Ascending aorta (tissue), 2 donors: ENCODE results near the gene STAG1. TPM values are rescaled to one million over a fixed set of nuclear protein-coding genes. Genes with fewer than 3 reads are reported as not detected.
A peak's percentile ranks its signal among the peaks of the same experiment; 100 is the strongest.
"Not testable (repeated sequence)": the region's sequence is repeated elsewhere in the genome, so short reads cannot be mapped to it uniquely, and the experiment has no call there.

Experiments
- DNase-seq, 2 donors: peaks; one replicate each; pipeline ENCODE4 v3.0.0-alpha.2; 2019; ENCODE audit warnings: low spot score in 2 of 2
- H3K27ac ChIP-seq, 2 donors: fragments of 200-600 bp; sonication (generic); one replicate each; pipeline ENCODE4 v1.5.1; 2016 to 2017; ENCODE audit warnings: mild to moderate bottlenecking in 1 of 2
- H3K27me3 ChIP-seq: fragments of 200-600 bp; sonication (generic); one replicate; pipeline ENCODE4 v1.5.1; 2017
- H3K36me3 ChIP-seq, 2 donors: fragments of 200-600 bp; sonication (generic); one replicate each; pipeline ENCODE4 v1.5.1; 2016
- H3K4me1 ChIP-seq, 2 donors: fragments of 200-600 bp; sonication (generic); one replicate each; pipeline ENCODE4 v1.5.1; 2016 to 2017; ENCODE audit warnings: mild to moderate bottlenecking in 1 of 2
- H3K4me3 ChIP-seq, 2 donors: fragments of 200-600 bp; sonication (generic); one replicate each; pipeline ENCODE4 v1.5.1; 2016 to 2017; ENCODE audit warnings: mild to moderate bottlenecking in 1 of 2
- H3K9me3 ChIP-seq, 2 donors: fragments of 200-600 bp; sonication (generic); one replicate each; pipeline ENCODE4 v1.5.1; 2016
- CTCF ChIP-seq, 3 experiments: fragments of 200-600 bp in 2 of 3; fragments of 450-650 bp in 1 of 3; sonication (generic) in 2 of 3; IDR thresholded peaks; one replicate each; pipeline ENCODE4 v1.5.1; 2016 to 2019; ENCODE audit warnings: antibody characterized with exemption in 3 of 3, mild to moderate bottlenecking in 1 of 3, moderate library complexity in 1 of 3
- intact Hi-C: fragments of 100-400 bp; cut with DNase I; formaldehyde crosslinking; loops from one replicate; pipeline ENCODE4 v1.15.1; 2023
- total RNA-seq: library from RNA; depleted of rRNA; stranded (reverse); fragments of >200 nt; gene quantifications from one replicate; pipeline ENCODE4 v1.1.0, GENCODE V29; 2016

STAG1 gene
- total RNA-seq, 1 donor from 2014 or later = 27.2 TPM

- H3K27me3 ChIP-seq, H3K9me3 ChIP-seq, H3K36me3 ChIP-seq, H3K4me1 ChIP-seq, H3K4me3 ChIP-seq, H3K27ac ChIP-seq, DNase-seq: not testable (repeated sequence)
- TF ChIP-seq CTCF (IDR thresholded peaks at IDR 0.05) = peak in 1 of 3 experiments; percentile 34
- intact Hi-C loops = loop anchor here (10.0 kb wide), 1 partner anchor 364 kb away; no protein-coding TSS in a partner anchor
These were observed 6.3 kb upstream of the STAG1 start for GRCh38 chr3:136758160-136759102.

GRCh38 chr3:136755192-136755591 lies 3.0 kb upstream of the STAG1 start:
- peaks cover 0 to 9% of the 10 kb centered on the region in 2 donors for H3K4me1 ChIP-seq
- DNase-seq = no peak
- no peaks in the 10 kb centered on the region for H3K36me3 ChIP-seq
- no peaks in the 10 kb centered on the region for H3K27me3 ChIP-seq
- no peak overlapping the region for H3K27ac ChIP-seq
- intact Hi-C loops = loop anchor here (10.0 kb wide), 1 partner anchor 360 kb away; no protein-coding TSS in a partner anchor
- no peak overlapping the region for H3K4me3 ChIP-seq
- H3K9me3 ChIP-seq = no peaks in the 10 kb centered on the region
- TF ChIP-seq CTCF (IDR thresholded peaks at IDR 0.05) = no peak

- peak overlapping the region; percentile 97 to 98 for H3K27ac ChIP-seq
- H3K27me3 ChIP-seq = no peaks in the 10 kb centered on the region
- peaks cover 0 to 14% of the 10 kb centered on the region in 2 donors for H3K4me1 ChIP-seq
- intact Hi-C loops = loop anchor here (2.0 to 10.0 kb wide), 6 partner anchors 33 to 787 kb away; no protein-coding TSS in a partner anchor
- DNase-seq = no peak
- no peaks in the 10 kb centered on the region for H3K9me3 ChIP-seq
- H3K36me3 ChIP-seq = no peaks in the 10 kb centered on the region
- H3K4me3 ChIP-seq = peak overlapping the region; percentile 59 to 92
- no peak for TF ChIP-seq CTCF (IDR thresholded peaks at IDR 0.05)
These were observed 1.3 kb upstream of the STAG1 start for GRCh38 chr3:136753326-136753939.

GRCh38 chr3:136752422-136753325 lies 496 bp upstream of the STAG1 start:
- H3K27ac ChIP-seq = peak overlapping the region; percentile 97 to 98
- H3K27me3 ChIP-seq = no peaks in the 10 kb centered on the region
- peak; percentile 91 to 99 for DNase-seq
- H3K4me3 ChIP-seq = peak overlapping the region; percentile 92 to 93
- intact Hi-C loops = loop anchor here (1.0 to 10.0 kb wide), 10 partner anchors 34 to 786 kb away; partner anchors contain the start of genes MSL2, NCK1 and SLC35G2
- peak in 2 of 3 experiments; percentile 39 to 97 for TF ChIP-seq CTCF (IDR thresholded peaks at IDR 0.05)
- H3K4me1 ChIP-seq = peaks cover 0 to 22% of the 10 kb centered on the region in 2 donors
- H3K36me3 ChIP-seq = no peaks in the 10 kb centered on the region
- H3K9me3 ChIP-seq = no peaks in the 10 kb centered on the region
